ENCODE results near the gene NINJ1. TPM values are rescaled to one million over a fixed set of nuclear protein-coding genes. Genes with fewer than 3 reads are reported as not detected.

NINJ1 gene
- total RNA-seq, 1 donor from 2014 or later: 33.6 TPM

Other genes with a start within 250 kb of the NINJ1 start
- gene FGD3, start 186.7 kb downstream of the NINJ1 start, total RNA-seq: 0.86 and 0.88 TPM in 2 replicates
- not detected in 2 replicates for gene SUSD3, start 75.5 kb downstream of the NINJ1 start, total RNA-seq
- 61.2 and 143 TPM in 2 replicates for gene CARD19, start 38.0 kb downstream of the NINJ1 start, total RNA-seq
- not detected in 2 replicates for gene WNK2, start 49.9 kb upstream of the NINJ1 start, total RNA-seq